GM23338 (cell line): ENCODE results near the gene ATP5F1B. TPM values are rescaled to one million over a fixed set of nuclear protein-coding genes. Genes with fewer than 3 reads are reported as not detected.

ENCODE experiments used
- ATAC-seq: fragments of 200-7000 bp; cut with Tn5 transposase; 3 replicates; pipeline ENCODE4 v1.9.1; 2020
- DNase-seq: peaks from one replicate; pipeline ENCODE4 v3.0.0-alpha.2; 2015; ENCODE audit warnings: low spot score
- H2AFZ ChIP-seq: fragments of 200-600 bp; sonication (generic); 2 replicates; pipeline ENCODE4 v1.8.0; 2016; ENCODE audit warnings: antibody characterized with exemption, mild to moderate bottlenecking, moderate library complexity
- H3F3A ChIP-seq: fragments of 200-600 bp; sonication (generic); replicated peaks from 2 replicates; pipeline ENCODE4 v1.8.0; 2017; ENCODE audit warnings: antibody characterized with exemption, mixed run types, low read depth
- H3K27ac ChIP-seq: fragments of 200-600 bp; sonication (generic); 2 replicates; pipeline ENCODE4 v1.6.1; 2016; ENCODE audit warnings: low read depth
- H3K27me3 ChIP-seq: fragments of 200-600 bp; sonication (generic); 2 replicates; pipeline ENCODE4 v1.8.0; 2016; ENCODE audit warnings: mild to moderate bottlenecking, mixed run types, moderate library complexity; ENCODE audit not compliant: insufficient read depth
- H3K36me3 ChIP-seq: fragments of 200-600 bp; sonication (generic); 2 replicates; pipeline ENCODE4 v1.8.0; 2016; ENCODE audit warnings: mild to moderate bottlenecking; ENCODE audit not compliant: insufficient read depth
- H3K4me1 ChIP-seq: fragments of 200-600 bp; sonication (generic); 2 replicates; pipeline ENCODE4 v1.8.0; 2016; ENCODE audit warnings: mild to moderate bottlenecking, moderate library complexity; ENCODE audit not compliant: insufficient read depth
- H3K4me2 ChIP-seq: fragments of 200-600 bp; sonication (generic); 2 replicates; pipeline ENCODE4 v1.7.1; 2017; ENCODE audit warnings: mixed run types
- H3K4me3 ChIP-seq: fragments of 200-600 bp; sonication (generic); 2 replicates; pipeline ENCODE4 v1.6.1; 2016; ENCODE audit warnings: mixed run types
- H3K79me2 ChIP-seq: fragments of 200-600 bp; sonication (generic); replicated peaks from 2 replicates; pipeline ENCODE4 v1.8.0; 2017; ENCODE audit warnings: mild to moderate bottlenecking; ENCODE audit not compliant: insufficient read depth
- H3K9me2 ChIP-seq: fragments of 200-600 bp; sonication (generic); 2 replicates; pipeline ENCODE4 v1.8.0; 2017; ENCODE audit not compliant: insufficient read depth
- H4K20me1 ChIP-seq: fragments of 200-600 bp; sonication (generic); replicated peaks from 2 replicates; pipeline ENCODE4 v1.8.0; 2017; ENCODE audit warnings: mild to moderate bottlenecking; ENCODE audit not compliant: insufficient read depth
- H3K27ac Mint-ChIP-seq: 2 replicates; pipeline ENCODE4 v1.8.0; 2020; ENCODE audit warnings: inconsistent platforms, mild to moderate bottlenecking, moderate library complexity, mixed read lengths
- H3K27me3 Mint-ChIP-seq: 3 replicates; pipeline ENCODE4 v1.8.0; 2022; ENCODE audit warnings: low read depth, mild to moderate bottlenecking, moderate library complexity, mixed read lengths, inconsistent platforms; ENCODE audit not compliant: insufficient read depth, poor library complexity
- H3K36me3 Mint-ChIP-seq: 3 replicates; pipeline ENCODE4 v1.8.0; 2021; ENCODE audit warnings: low read depth, mild to moderate bottlenecking, inconsistent platforms, moderate library complexity, mixed read lengths
- H3K4me1 Mint-ChIP-seq: 3 replicates; pipeline ENCODE4 v1.8.0; 2020; ENCODE audit warnings: mild to moderate bottlenecking, inconsistent platforms, mixed read lengths
- H3K4me3 Mint-ChIP-seq: 3 replicates; pipeline ENCODE4 v1.8.0; 2021; ENCODE audit warnings: moderate library complexity, mild to moderate bottlenecking, inconsistent platforms, mixed read lengths
- H3K9me3 Mint-ChIP-seq: 3 replicates; pipeline ENCODE4 v1.8.0; 2020; ENCODE audit warnings: moderate library complexity, mild to moderate bottlenecking, inconsistent platforms, mixed read lengths
- CREB1 ChIP-seq: fragments of 250-450 bp; sonication (Bioruptor Pico); IDR thresholded peaks from 2 replicates; pipeline ENCODE4 v1.5.0; 2020; ENCODE audit warnings: low read depth, mild to moderate bottlenecking, moderate library complexity
- EZH2 ChIP-seq: fragments of 200-600 bp; sonication (generic); IDR thresholded peaks from one replicate; pipeline ENCODE4 v1.8.0; 2017; ENCODE audit warnings: antibody characterized with exemption, mild to moderate bottlenecking, low read depth; ENCODE audit not compliant: unreplicated experiment
- EZH2phosphoT487 ChIP-seq: fragments of 200-600 bp; sonication (generic); IDR thresholded peaks from one replicate; pipeline ENCODE4 v1.8.1; 2018; ENCODE audit warnings: antibody characterized with exemption; ENCODE audit not compliant: unreplicated experiment
- JUNB ChIP-seq: IDR thresholded peaks from one replicate; pipeline ENCODE4 v1.6.1; 2016; ENCODE audit warnings: antibody characterized with exemption; ENCODE audit not compliant: unreplicated experiment
- NANOG ChIP-seq: IDR thresholded peaks from 2 replicates; pipeline ENCODE4 v1.6.1; 2016; ENCODE audit warnings: antibody characterized with exemption, borderline replicate concordance
- POLR2AphosphoS5 ChIP-seq: IDR thresholded peaks from 2 replicates; pipeline ENCODE4 v1.6.1; 2016; ENCODE audit warnings: antibody characterized with exemption, low read depth
- STAT1 ChIP-seq: IDR thresholded peaks from one replicate; pipeline ENCODE4 v1.6.1; 2016; ENCODE audit warnings: antibody characterized with exemption; ENCODE audit not compliant: unreplicated experiment
- polyA plus RNA-seq: library from polyadenylated mRNA; unstranded; fragments of >200 nt; fragmentation: Nextera tagmentation; extraction: Ambion mirVana; gene quantifications from 2 replicates; pipeline ENCODE4 v1.2.1, GENCODE V29; 2016
- total RNA-seq: library from RNA; depleted of rRNA; stranded (reverse); fragments of >200 nt; shearing (Covaris generic); gene quantifications from 2 replicates; pipeline ENCODE4 v1.2.3, GENCODE V29; 2014
- TF ChIP-seq, protein P1 (sequence below): fragments of 250-450 bp; sonication (Bioruptor Pico); IDR thresholded peaks from 2 replicates; pipeline ENCODE4 v1.5.0; 2020; ENCODE audit warnings: mild to moderate bottlenecking, moderate library complexity
- TF ChIP-seq, protein P2 (sequence below): IDR thresholded peaks from one replicate; pipeline ENCODE4 v1.6.1; 2018; ENCODE audit warnings: antibody characterized with exemption; ENCODE audit not compliant: unreplicated experiment

ATP5F1B gene
- total and polyA plus RNA-seq, 2 experiments from 2014 or later, result 763 to 956 TPM

DNA sequence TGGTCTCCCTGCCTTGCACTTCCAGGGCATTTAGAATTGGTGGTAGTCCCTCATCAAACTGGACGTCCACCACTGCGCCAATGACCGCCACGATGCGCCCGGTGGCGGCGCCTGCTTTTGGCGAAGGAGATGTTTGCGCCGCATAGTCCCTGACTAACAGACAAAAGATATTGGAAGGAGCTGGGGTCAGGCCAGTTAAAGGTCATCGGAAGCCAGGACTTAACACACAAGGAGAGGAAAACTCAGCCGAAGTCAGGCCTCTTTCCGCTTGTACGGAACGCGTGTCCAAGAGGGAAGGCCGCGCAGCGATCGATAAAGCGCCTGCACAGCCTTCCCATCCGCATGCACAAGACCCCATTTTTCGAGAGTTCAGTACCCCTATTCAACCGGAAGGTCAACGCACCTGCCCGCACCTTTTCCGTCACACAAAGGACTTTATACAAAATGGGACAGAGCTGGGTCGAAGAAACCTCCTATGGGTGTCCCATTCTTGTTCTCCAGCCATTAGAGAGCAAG is 525 bp downstream of the ATP5F1B start:
- H3K4me3 ChIP-seq, result peak overlapping the region; percentile 66
- no peaks in the 10 kb centered on the region for H3K9me2 ChIP-seq
- Mint-ChIP-seq H3K4me3 (peak overlapping the region; percentile 99), H3K9me3 (no peaks in the 10 kb centered on the region), H3K36me3 (peaks cover 53% of the 10 kb centered on the region), H3K27me3 (peaks cover 12% of the 10 kb centered on the region), H3K27ac (peak overlapping the region; percentile 99), H3K4me1 (peaks cover 20% of the 10 kb centered on the region)
- DNase-seq (peak; percentile 42), ATAC-seq (peak; percentile 6)
- peak overlapping the region; percentile 21; the same call in 1 of the 2 replicates for H3K27ac ChIP-seq
- peaks cover 24% of the 10 kb centered on the region for H4K20me1 ChIP-seq
- H3F3A ChIP-seq, result peaks cover 33% of the 10 kb centered on the region
- no peak overlapping the region for H2AFZ ChIP-seq
- no peaks in the 10 kb centered on the region for H3K27me3 ChIP-seq
- H3K4me1 ChIP-seq, result 0 out of 2 replicates have a peak, but pooled peaks cover 6% of the 10 kb centered on the region
- TF ChIP-seq STAT1 (no peak), CREB1 (CRISPR knock-in tag) (peak; percentile 42)
- TF ChIP-seq, protein P1, sequence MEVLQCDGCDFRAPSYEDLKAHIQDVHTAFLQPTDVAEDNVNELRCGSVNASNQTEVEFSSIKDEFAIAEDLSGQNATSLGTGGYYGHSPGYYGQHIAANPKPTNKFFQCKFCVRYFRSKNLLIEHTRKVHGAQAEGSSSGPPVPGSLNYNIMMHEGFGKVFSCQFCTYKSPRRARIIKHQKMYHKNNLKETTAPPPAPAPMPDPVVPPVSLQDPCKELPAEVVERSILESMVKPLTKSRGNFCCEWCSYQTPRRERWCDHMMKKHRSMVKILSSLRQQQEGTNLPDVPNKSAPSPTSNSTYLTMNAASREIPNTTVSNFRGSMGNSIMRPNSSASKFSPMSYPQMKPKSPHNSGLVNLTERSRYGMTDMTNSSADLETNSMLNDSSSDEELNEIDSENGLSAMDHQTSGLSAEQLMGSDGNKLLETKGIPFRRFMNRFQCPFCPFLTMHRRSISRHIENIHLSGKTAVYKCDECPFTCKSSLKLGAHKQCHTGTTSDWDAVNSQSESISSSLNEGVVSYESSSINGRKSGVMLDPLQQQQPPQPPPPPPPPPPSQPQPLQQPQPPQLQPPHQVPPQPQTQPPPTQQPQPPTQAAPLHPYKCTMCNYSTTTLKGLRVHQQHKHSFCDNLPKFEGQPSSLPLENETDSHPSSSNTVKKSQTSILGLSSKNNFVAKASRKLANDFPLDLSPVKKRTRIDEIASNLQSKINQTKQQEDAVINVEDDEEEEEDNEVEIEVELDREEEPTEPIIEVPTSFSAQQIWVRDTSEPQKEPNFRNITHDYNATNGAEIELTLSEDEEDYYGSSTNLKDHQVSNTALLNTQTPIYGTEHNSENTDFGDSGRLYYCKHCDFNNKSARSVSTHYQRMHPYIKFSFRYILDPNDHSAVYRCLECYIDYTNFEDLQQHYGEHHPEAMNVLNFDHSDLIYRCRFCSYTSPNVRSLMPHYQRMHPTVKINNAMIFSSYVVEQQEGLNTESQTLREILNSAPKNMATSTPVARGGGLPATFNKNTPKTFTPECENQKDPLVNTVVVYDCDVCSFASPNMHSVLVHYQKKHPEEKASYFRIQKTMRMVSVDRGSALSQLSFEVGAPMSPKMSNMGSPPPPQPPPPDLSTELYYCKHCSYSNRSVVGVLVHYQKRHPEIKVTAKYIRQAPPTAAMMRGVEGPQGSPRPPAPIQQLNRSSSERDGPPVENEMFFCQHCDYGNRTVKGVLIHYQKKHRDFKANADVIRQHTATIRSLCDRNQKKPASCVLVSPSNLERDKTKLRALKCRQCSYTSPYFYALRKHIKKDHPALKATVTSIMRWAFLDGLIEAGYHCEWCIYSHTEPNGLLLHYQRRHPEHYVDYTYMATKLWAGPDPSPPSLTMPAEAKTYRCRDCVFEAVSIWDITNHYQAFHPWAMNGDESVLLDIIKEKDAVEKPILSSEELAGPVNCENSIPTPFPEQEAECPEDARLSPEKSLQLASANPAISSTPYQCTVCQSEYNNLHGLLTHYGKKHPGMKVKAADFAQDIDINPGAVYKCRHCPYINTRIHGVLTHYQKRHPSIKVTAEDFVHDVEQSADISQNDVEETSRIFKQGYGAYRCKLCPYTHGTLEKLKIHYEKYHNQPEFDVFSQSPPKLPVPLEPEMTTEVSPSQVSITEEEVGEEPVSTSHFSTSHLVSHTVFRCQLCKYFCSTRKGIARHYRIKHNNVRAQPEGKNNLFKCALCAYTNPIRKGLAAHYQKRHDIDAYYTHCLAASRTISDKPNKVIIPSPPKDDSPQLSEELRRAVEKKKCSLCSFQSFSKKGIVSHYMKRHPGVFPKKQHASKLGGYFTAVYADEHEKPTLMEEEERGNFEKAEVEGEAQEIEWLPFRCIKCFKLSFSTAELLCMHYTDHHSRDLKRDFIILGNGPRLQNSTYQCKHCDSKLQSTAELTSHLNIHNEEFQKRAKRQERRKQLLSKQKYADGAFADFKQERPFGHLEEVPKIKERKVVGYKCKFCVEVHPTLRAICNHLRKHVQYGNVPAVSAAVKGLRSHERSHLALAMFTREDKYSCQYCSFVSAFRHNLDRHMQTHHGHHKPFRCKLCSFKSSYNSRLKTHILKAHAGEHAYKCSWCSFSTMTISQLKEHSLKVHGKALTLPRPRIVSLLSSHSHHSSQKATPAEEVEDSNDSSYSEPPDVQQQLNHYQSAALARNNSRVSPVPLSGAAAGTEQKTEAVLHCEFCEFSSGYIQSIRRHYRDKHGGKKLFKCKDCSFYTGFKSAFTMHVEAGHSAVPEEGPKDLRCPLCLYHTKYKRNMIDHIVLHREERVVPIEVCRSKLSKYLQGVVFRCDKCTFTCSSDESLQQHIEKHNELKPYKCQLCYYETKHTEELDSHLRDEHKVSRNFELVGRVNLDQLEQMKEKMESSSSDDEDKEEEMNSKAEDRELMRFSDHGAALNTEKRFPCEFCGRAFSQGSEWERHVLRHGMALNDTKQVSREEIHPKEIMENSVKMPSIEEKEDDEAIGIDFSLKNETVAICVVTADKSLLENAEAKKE, result no peak
- H3K79me2 ChIP-seq, result peaks cover 42% of the 10 kb centered on the region
- peak overlapping the region; percentile 78 for H3K4me2 ChIP-seq
- peaks cover 44% of the 10 kb centered on the region for H3K36me3 ChIP-seq

DNA sequence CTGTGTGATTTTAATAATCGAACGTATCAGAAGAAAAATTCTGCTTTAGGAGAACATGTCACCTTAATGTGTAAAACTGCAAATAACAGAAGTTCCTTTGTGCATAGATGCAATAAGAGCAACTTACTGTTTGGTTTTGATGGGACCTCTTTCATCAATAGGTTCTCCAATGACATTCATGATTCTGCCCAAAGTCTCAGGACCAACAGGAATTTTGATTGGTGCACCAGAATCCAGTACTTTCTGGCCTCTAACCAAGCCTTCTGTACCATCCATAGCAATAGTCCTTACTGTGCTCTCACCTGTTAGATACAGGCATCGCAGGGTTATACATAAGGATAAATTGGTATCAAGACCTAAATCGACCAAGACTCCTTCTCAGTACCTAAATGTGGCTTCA is 1.1 kb downstream of the ATP5F1B start:
- H3K27ac ChIP-seq, result no peak overlapping the region; the same call in 1 of the 2 replicates
- H3K4me1 Mint-ChIP-seq, result peaks cover 20% of the 10 kb centered on the region
- peaks cover 37% of the 10 kb centered on the region for H3F3A ChIP-seq
- peak overlapping the region; percentile 66 for H3K4me3 ChIP-seq
- no peaks in the 10 kb centered on the region for H3K27me3 ChIP-seq
- peaks cover 42% of the 10 kb centered on the region for H3K79me2 ChIP-seq
- peak overlapping the region; percentile 99 for H3K4me3 Mint-ChIP-seq
- H3K27ac Mint-ChIP-seq, result peak overlapping the region; percentile 99; the same call in 1 of the 2 replicates
- H3K4me2 ChIP-seq, result peak overlapping the region; percentile 78
- H3K36me3 Mint-ChIP-seq, result peaks cover 59% of the 10 kb centered on the region
- peaks cover 12% of the 10 kb centered on the region for H3K27me3 Mint-ChIP-seq
- no peaks in the 10 kb centered on the region for H3K9me2 ChIP-seq
- H3K9me3 Mint-ChIP-seq, result no peaks in the 10 kb centered on the region
- DNase-seq, result no peak
- no peak for ATAC-seq
- H4K20me1 ChIP-seq, result peaks cover 24% of the 10 kb centered on the region
- H2AFZ ChIP-seq, result no peak overlapping the region
- peaks cover 48% of the 10 kb centered on the region for H3K36me3 ChIP-seq
- 0 out of 2 replicates have a peak, but pooled peaks cover 6% of the 10 kb centered on the region for H3K4me1 ChIP-seq
- no peak for TF ChIP-seq CREB1 (CRISPR knock-in tag)
- no peak for TF ChIP-seq EZH2
- TF ChIP-seq POLR2AphosphoS5, result no peak
- TF ChIP-seq EZH2phosphoT487, result no peak
- no peak for TF ChIP-seq JUNB
- TF ChIP-seq, protein P2, sequence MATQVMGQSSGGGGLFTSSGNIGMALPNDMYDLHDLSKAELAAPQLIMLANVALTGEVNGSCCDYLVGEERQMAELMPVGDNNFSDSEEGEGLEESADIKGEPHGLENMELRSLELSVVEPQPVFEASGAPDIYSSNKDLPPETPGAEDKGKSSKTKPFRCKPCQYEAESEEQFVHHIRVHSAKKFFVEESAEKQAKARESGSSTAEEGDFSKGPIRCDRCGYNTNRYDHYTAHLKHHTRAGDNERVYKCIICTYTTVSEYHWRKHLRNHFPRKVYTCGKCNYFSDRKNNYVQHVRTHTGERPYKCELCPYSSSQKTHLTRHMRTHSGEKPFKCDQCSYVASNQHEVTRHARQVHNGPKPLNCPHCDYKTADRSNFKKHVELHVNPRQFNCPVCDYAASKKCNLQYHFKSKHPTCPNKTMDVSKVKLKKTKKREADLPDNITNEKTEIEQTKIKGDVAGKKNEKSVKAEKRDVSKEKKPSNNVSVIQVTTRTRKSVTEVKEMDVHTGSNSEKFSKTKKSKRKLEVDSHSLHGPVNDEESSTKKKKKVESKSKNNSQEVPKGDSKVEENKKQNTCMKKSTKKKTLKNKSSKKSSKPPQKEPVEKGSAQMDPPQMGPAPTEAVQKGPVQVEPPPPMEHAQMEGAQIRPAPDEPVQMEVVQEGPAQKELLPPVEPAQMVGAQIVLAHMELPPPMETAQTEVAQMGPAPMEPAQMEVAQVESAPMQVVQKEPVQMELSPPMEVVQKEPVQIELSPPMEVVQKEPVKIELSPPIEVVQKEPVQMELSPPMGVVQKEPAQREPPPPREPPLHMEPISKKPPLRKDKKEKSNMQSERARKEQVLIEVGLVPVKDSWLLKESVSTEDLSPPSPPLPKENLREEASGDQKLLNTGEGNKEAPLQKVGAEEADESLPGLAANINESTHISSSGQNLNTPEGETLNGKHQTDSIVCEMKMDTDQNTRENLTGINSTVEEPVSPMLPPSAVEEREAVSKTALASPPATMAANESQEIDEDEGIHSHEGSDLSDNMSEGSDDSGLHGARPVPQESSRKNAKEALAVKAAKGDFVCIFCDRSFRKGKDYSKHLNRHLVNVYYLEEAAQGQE, result no peak
- no peak for TF ChIP-seq NANOG
